GM18951 (cell line): ENCODE results near the gene KIT.

ENCODE experiments used
- POLR2A ChIP-seq: IDR thresholded peaks from 4 replicates; pipeline ENCODE4 v1.6.1; 2011; ENCODE audit warnings: mild to moderate bottlenecking; ENCODE audit not compliant: insufficient read length, insufficient read depth; ENCODE audit errors: extremely low read depth
- in situ Hi-C: fragments of 300-500 bp; cut with MboI; formaldehyde crosslinking; loops from one replicate; pipeline ENCODE4 v1.12.0; 2022; ENCODE audit warnings: low sequenced_read_pairs, mixed read lengths, inconsistent platforms; ENCODE audit not compliant: unreplicated experiment

The KIT gene

GRCh38 chr4:54727346-54727745 lies 69.6 kb downstream of the KIT start:
- TF ChIP-seq POLR2A: no peak
- in situ Hi-C loops: no loop called here

- in situ Hi-C loops: no loop called here
- no peak for TF ChIP-seq POLR2A
Observed at GRCh38 chr4:54728368-54728767, 70.6 kb downstream of the KIT start.

GRCh38 chr4:54729256-54729655 lies 71.5 kb downstream of the KIT start:
- in situ Hi-C loops: no loop called here

GRCh38 chr4:54730581-54730980 lies 72.8 kb downstream of the KIT start:
- TF ChIP-seq POLR2A: no peak
- in situ Hi-C loops: no loop called here

More at GRCh38 chr4:54729256-54729655, 71.5 kb downstream of the KIT start:
- no peak for TF ChIP-seq POLR2A

GRCh38 chr4:54731552-54731951 lies 73.8 kb downstream of the KIT start:
- in situ Hi-C loops: no loop called here
- TF ChIP-seq POLR2A: no peak

- in situ Hi-C loops: no loop called here
Observed at GRCh38 chr4:54731976-54732375, 74.2 kb downstream of the KIT start.

GRCh38 chr4:54737421-54737820 lies 79.7 kb downstream of the KIT start:
- in situ Hi-C loops: no loop called here
- no peak for TF ChIP-seq POLR2A

More at GRCh38 chr4:54731976-54732375, 74.2 kb downstream of the KIT start:
- no peak for TF ChIP-seq POLR2A

- TF ChIP-seq POLR2A: no peak
- in situ Hi-C loops: no loop called here
Observed at GRCh38 chr4:54741202-54741601, 83.4 kb downstream of the KIT start.

GRCh38 chr4:54742636-54743399 lies 85.1 kb downstream of the KIT start:
- in situ Hi-C loops: no loop called here
- no peak for TF ChIP-seq POLR2A

- TF ChIP-seq POLR2A: no peak
Observed at GRCh38 chr4:54743562-54743961, 85.8 kb downstream of the KIT start.

GRCh38 chr4:54744487-54744886 lies 86.7 kb downstream of the KIT start:
- in situ Hi-C loops: no loop called here

More at GRCh38 chr4:54743562-54743961, 85.8 kb downstream of the KIT start:
- in situ Hi-C loops: no loop called here

GRCh38 chr4:54745031-54745770 lies 87.4 kb downstream of the KIT start:
- TF ChIP-seq POLR2A: no peak

More at GRCh38 chr4:54744487-54744886, 86.7 kb downstream of the KIT start:
- TF ChIP-seq POLR2A: no peak

GRCh38 chr4:54746218-54746617 lies 88.5 kb downstream of the KIT start:
- in situ Hi-C loops: no loop called here
- no peak for TF ChIP-seq POLR2A

More at GRCh38 chr4:54745031-54745770, 87.4 kb downstream of the KIT start:
- in situ Hi-C loops: no loop called here

GRCh38 chr4:54750341-54750740 lies 92.6 kb downstream of the KIT start:
- no peak for TF ChIP-seq POLR2A
- in situ Hi-C loops: no loop called here
